Activated naive CD4-positive, alpha-beta T cell treated with anti-CD3 and anti-CD28 coated beads for 36 hours (primary cell): ENCODE results near the gene CP. TPM values are rescaled to one million over a fixed set of nuclear protein-coding genes. Genes with fewer than 3 reads are reported as not detected.
A peak's percentile ranks its signal among the peaks of the same experiment; 100 is the strongest.

ENCODE experiments used
- CTCF ChIA-PET: fragments of 350-600 bp; sonication (Branson Sonifier 250); formaldehyde crosslinking; loops from one replicate; lab custom pipeline; 2021; ENCODE audit warnings: antibody characterized with exemption; lab: Charles Lee
- DNase-seq: peaks from one replicate; pipeline ENCODE4 v3.0.0-alpha.2; 2020
- H3K27ac Mint-ChIP-seq: one replicate; pipeline ENCODE4 v1.8.0; 2021; ENCODE audit warnings: mild to moderate bottlenecking, mixed read lengths
- H3K27me3 Mint-ChIP-seq: one replicate; pipeline ENCODE4 v1.8.0; 2021; ENCODE audit warnings: low read depth, mixed read lengths
- H3K36me3 Mint-ChIP-seq: one replicate; pipeline ENCODE4 v1.8.0; 2021; ENCODE audit warnings: low read depth, mixed read lengths
- H3K4me1 Mint-ChIP-seq: one replicate; pipeline ENCODE4 v1.8.0; 2021; ENCODE audit warnings: low read depth, mixed read lengths
- H3K4me3 Mint-ChIP-seq: one replicate; pipeline ENCODE4 v1.8.0; 2021; ENCODE audit warnings: mild to moderate bottlenecking, moderate library complexity, mixed read lengths
- H3K9me3 Mint-ChIP-seq: one replicate; pipeline ENCODE4 v1.8.0; 2021; ENCODE audit warnings: mixed read lengths
- intact Hi-C: fragments of 100-400 bp; cut with micrococcal nuclease; formaldehyde crosslinking; loops from one replicate; pipeline ENCODE4 v1.15.1; 2023
- total RNA-seq, 2 experiments: library from RNA; stranded (reverse); gene quantifications; one replicate each; pipeline ENCODE4 v1.2.3, GENCODE V29; 2021

Gene CP
- total RNA-seq, 2 experiments from 2014 or later: not detected

GRCh38 chr3:149170672-149171071 lies 51.0 kb downstream of the CP start:
- H3K4me3 Mint-ChIP-seq: no peak overlapping the region

GRCh38 chr3:149167898-149168297 lies 53.7 kb downstream of the CP start:
- Mint-ChIP-seq H3K9me3 (no peaks in the 10 kb centered on the region), H3K27ac (no peak overlapping the region), H3K4me1 (no peaks in the 10 kb centered on the region), H3K4me3 (no peak overlapping the region), H3K27me3 (no peaks in the 10 kb centered on the region), H3K36me3 (peaks cover 34% of the 10 kb centered on the region)
- intact Hi-C loops: no loop called here
- DNase-seq: no peak
- CTCF ChIA-PET: no interaction called here

More at GRCh38 chr3:149170672-149171071, 51.0 kb downstream of the CP start:
- H3K4me1 Mint-ChIP-seq: peaks cover 5% of the 10 kb centered on the region
- H3K27me3 Mint-ChIP-seq: no peaks in the 10 kb centered on the region
- H3K9me3 Mint-ChIP-seq: no peaks in the 10 kb centered on the region
- H3K36me3 Mint-ChIP-seq: peaks cover 36% of the 10 kb centered on the region
- intact Hi-C loops: no loop called here
- H3K27ac Mint-ChIP-seq: no peak overlapping the region
- CTCF ChIA-PET: interaction anchor here (1.0 kb wide), 1 partner anchor 57 kb away, joined by 4 read pairs; no protein-coding TSS in a partner anchor
- no peak for DNase-seq

GRCh38 chr3:149163066-149163465 lies 58.6 kb downstream of the CP start:
- Mint-ChIP-seq H3K27me3 (no peaks in the 10 kb centered on the region), H3K4me1 (no peaks in the 10 kb centered on the region), H3K27ac (no peak overlapping the region), H3K4me3 (no peak overlapping the region), H3K36me3 (peaks cover 26% of the 10 kb centered on the region), H3K9me3 (no peaks in the 10 kb centered on the region)
- no peak for DNase-seq
- intact Hi-C loops: no loop called here
- CTCF ChIA-PET: interaction anchor here (1.1 to 1.4 kb wide), 2 partner anchors 98 to 208 kb away, joined by 4 read pairs; no protein-coding TSS in a partner anchor

- CTCF ChIA-PET: no interaction called here
- no peak for DNase-seq
- no peak overlapping the region for H3K27ac Mint-ChIP-seq
- no peaks in the 10 kb centered on the region for H3K9me3 Mint-ChIP-seq
- no peaks in the 10 kb centered on the region for H3K27me3 Mint-ChIP-seq
- intact Hi-C loops: no loop called here
- no peak overlapping the region for H3K4me3 Mint-ChIP-seq
- no peaks in the 10 kb centered on the region for H3K4me1 Mint-ChIP-seq
- H3K36me3 Mint-ChIP-seq: peaks cover 22% of the 10 kb centered on the region
Measured at GRCh38 chr3:149162007-149162406, 59.6 kb downstream of the CP start.

GRCh38 chr3:149160754-149161300 lies 60.8 kb downstream of the CP start:
- Mint-ChIP-seq H3K36me3 (peaks cover 22% of the 10 kb centered on the region), H3K4me3 (no peak overlapping the region), H3K4me1 (no peaks in the 10 kb centered on the region), H3K9me3 (no peaks in the 10 kb centered on the region), H3K27ac (no peak overlapping the region), H3K27me3 (no peaks in the 10 kb centered on the region)
- intact Hi-C loops: no loop called here
- DNase-seq: no peak
- CTCF ChIA-PET: interaction anchor here (0.6 kb wide), 1 partner anchor 21 kb away, joined by 3 read pairs; no protein-coding TSS in a partner anchor

- Mint-ChIP-seq H3K9me3 (no peaks in the 10 kb centered on the region), H3K27me3 (no peaks in the 10 kb centered on the region), H3K27ac (no peak overlapping the region), H3K4me1 (peaks cover 5% of the 10 kb centered on the region), H3K36me3 (peaks cover 22% of the 10 kb centered on the region), H3K4me3 (no peak overlapping the region)
- intact Hi-C loops: no loop called here
- DNase-seq: no peak
- CTCF ChIA-PET: no interaction called here
Measured at GRCh38 chr3:149153402-149153801, 68.2 kb downstream of the CP start.

GRCh38 chr3:149152420-149152819 lies 69.2 kb downstream of the CP start:
- H3K36me3 Mint-ChIP-seq: peaks cover 22% of the 10 kb centered on the region
- CTCF ChIA-PET: no interaction called here
- DNase-seq: peak; percentile 21
- H3K4me1 Mint-ChIP-seq: peaks cover 5% of the 10 kb centered on the region
- intact Hi-C loops: no loop called here
- no peaks in the 10 kb centered on the region for H3K9me3 Mint-ChIP-seq
- no peaks in the 10 kb centered on the region for H3K27me3 Mint-ChIP-seq
- H3K27ac Mint-ChIP-seq: no peak overlapping the region
- H3K4me3 Mint-ChIP-seq: no peak overlapping the region

GRCh38 chr3:149151843-149152242 lies 69.8 kb downstream of the CP start:
- Mint-ChIP-seq H3K27me3 (no peaks in the 10 kb centered on the region), H3K4me1 (peaks cover 5% of the 10 kb centered on the region), H3K36me3 (peaks cover 22% of the 10 kb centered on the region), H3K9me3 (no peaks in the 10 kb centered on the region), H3K4me3 (no peak overlapping the region), H3K27ac (no peak overlapping the region)
- no peak for DNase-seq
- CTCF ChIA-PET: interaction anchor here (0.9 kb wide), 1 partner anchor 21 kb away, joined by 3 read pairs; no protein-coding TSS in a partner anchor
- intact Hi-C loops: loop anchor here (2.0 kb wide), 1 partner anchor 15 kb away; no protein-coding TSS in a partner anchor

- H3K27me3 Mint-ChIP-seq: no peaks in the 10 kb centered on the region
- no peak overlapping the region for H3K27ac Mint-ChIP-seq
- H3K36me3 Mint-ChIP-seq: peaks cover 20% of the 10 kb centered on the region
- intact Hi-C loops: loop anchor here (2.0 kb wide), 1 partner anchor 14 kb away; no protein-coding TSS in a partner anchor
- H3K4me3 Mint-ChIP-seq: no peak overlapping the region
- no peaks in the 10 kb centered on the region for H3K9me3 Mint-ChIP-seq
- CTCF ChIA-PET: interaction anchor here (0.6 kb wide), 2 partner anchors 31 to 124 kb away, joined by 3 to 5 read pairs; no protein-coding TSS in a partner anchor
- peaks cover 5% of the 10 kb centered on the region for H3K4me1 Mint-ChIP-seq
- no peak for DNase-seq
Measured at GRCh38 chr3:149150436-149150835, 71.2 kb downstream of the CP start.

GRCh38 chr3:149145974-149146373 lies 75.7 kb downstream of the CP start:
- Mint-ChIP-seq H3K36me3 (peaks cover 16% of the 10 kb centered on the region), H3K4me1 (no peaks in the 10 kb centered on the region), H3K27ac (no peak overlapping the region), H3K9me3 (no peaks in the 10 kb centered on the region), H3K27me3 (no peaks in the 10 kb centered on the region), H3K4me3 (no peak overlapping the region)
- CTCF ChIA-PET: interaction anchor here (1.6 kb wide), 1 partner anchor 26 kb away, joined by 4 read pairs; no protein-coding TSS in a partner anchor
- intact Hi-C loops: no loop called here
- DNase-seq: no peak

GRCh38 chr3:149145356-149145755 lies 76.3 kb downstream of the CP start:
- H3K4me1 Mint-ChIP-seq: no peaks in the 10 kb centered on the region
- H3K4me3 Mint-ChIP-seq: no peak overlapping the region
- H3K27me3 Mint-ChIP-seq: no peaks in the 10 kb centered on the region
- intact Hi-C loops: no loop called here
- no peak overlapping the region for H3K27ac Mint-ChIP-seq
- CTCF ChIA-PET: no interaction called here
- H3K36me3 Mint-ChIP-seq: peaks cover 16% of the 10 kb centered on the region
- no peaks in the 10 kb centered on the region for H3K9me3 Mint-ChIP-seq
- no peak for DNase-seq

- DNase-seq: no peak
- CTCF ChIA-PET: interaction anchor here (1.6 kb wide), 1 partner anchor 23 kb away, joined by 3 read pairs; no protein-coding TSS in a partner anchor
- Mint-ChIP-seq H3K9me3 (no peaks in the 10 kb centered on the region), H3K27ac (no peak overlapping the region), H3K4me1 (no peaks in the 10 kb centered on the region), H3K27me3 (no peaks in the 10 kb centered on the region), H3K36me3 (peaks cover 9% of the 10 kb centered on the region), H3K4me3 (no peak overlapping the region)
- intact Hi-C loops: no loop called here
Measured at GRCh38 chr3:149142682-149143081, 78.9 kb downstream of the CP start.

- intact Hi-C loops: no loop called here
- no peaks in the 10 kb centered on the region for H3K9me3 Mint-ChIP-seq
- H3K36me3 Mint-ChIP-seq: peaks cover 2% of the 10 kb centered on the region
- no peaks in the 10 kb centered on the region for H3K27me3 Mint-ChIP-seq
- DNase-seq: no peak
- H3K4me1 Mint-ChIP-seq: peaks cover 27% of the 10 kb centered on the region
- CTCF ChIA-PET: interaction anchor here (0.7 to 0.9 kb wide), 2 partner anchors 9 to 200 kb away, joined by 3 read pairs; no protein-coding TSS in a partner anchor
- no peak overlapping the region for H3K4me3 Mint-ChIP-seq
- no peak overlapping the region for H3K27ac Mint-ChIP-seq
Measured at GRCh38 chr3:149134575-149134974, 87.1 kb downstream of the CP start.
